GM23338 (cell line): Measurements from ENCODE around the gene WDR27. TPM values are rescaled to one million over a fixed set of nuclear protein-coding genes. Genes with fewer than 3 reads are reported as not detected.
A peak's percentile ranks its signal among the peaks of the same experiment; 100 is the strongest.

Experiments used
- ATAC-seq: fragments of 200-7000 bp; cut with Tn5 transposase; 3 replicates; pipeline ENCODE4 v1.9.1; 2020
- DNase-seq: peaks from one replicate; pipeline ENCODE4 v3.0.0-alpha.2; 2015; ENCODE audit warnings: low spot score
- H2AFZ ChIP-seq: fragments of 200-600 bp; sonication (generic); 2 replicates; pipeline ENCODE4 v1.8.0; 2016; ENCODE audit warnings: antibody characterized with exemption, mild to moderate bottlenecking, moderate library complexity
- H3F3A ChIP-seq: fragments of 200-600 bp; sonication (generic); replicated peaks from 2 replicates; pipeline ENCODE4 v1.8.0; 2017; ENCODE audit warnings: antibody characterized with exemption, mixed run types, low read depth
- H3K27ac ChIP-seq: fragments of 200-600 bp; sonication (generic); 2 replicates; pipeline ENCODE4 v1.6.1; 2016; ENCODE audit warnings: low read depth
- H3K27me3 ChIP-seq: fragments of 200-600 bp; sonication (generic); 2 replicates; pipeline ENCODE4 v1.8.0; 2016; ENCODE audit warnings: mild to moderate bottlenecking, mixed run types, moderate library complexity; ENCODE audit not compliant: insufficient read depth
- H3K36me3 ChIP-seq: fragments of 200-600 bp; sonication (generic); 2 replicates; pipeline ENCODE4 v1.8.0; 2016; ENCODE audit warnings: mild to moderate bottlenecking; ENCODE audit not compliant: insufficient read depth
- H3K4me1 ChIP-seq: fragments of 200-600 bp; sonication (generic); 2 replicates; pipeline ENCODE4 v1.8.0; 2016; ENCODE audit warnings: mild to moderate bottlenecking, moderate library complexity; ENCODE audit not compliant: insufficient read depth
- H3K4me2 ChIP-seq: fragments of 200-600 bp; sonication (generic); 2 replicates; pipeline ENCODE4 v1.7.1; 2017; ENCODE audit warnings: mixed run types
- H3K4me3 ChIP-seq: fragments of 200-600 bp; sonication (generic); 2 replicates; pipeline ENCODE4 v1.6.1; 2016; ENCODE audit warnings: mixed run types
- H3K79me2 ChIP-seq: fragments of 200-600 bp; sonication (generic); replicated peaks from 2 replicates; pipeline ENCODE4 v1.8.0; 2017; ENCODE audit warnings: mild to moderate bottlenecking; ENCODE audit not compliant: insufficient read depth
- H3K9me2 ChIP-seq: fragments of 200-600 bp; sonication (generic); 2 replicates; pipeline ENCODE4 v1.8.0; 2017; ENCODE audit not compliant: insufficient read depth
- H4K20me1 ChIP-seq: fragments of 200-600 bp; sonication (generic); replicated peaks from 2 replicates; pipeline ENCODE4 v1.8.0; 2017; ENCODE audit warnings: mild to moderate bottlenecking; ENCODE audit not compliant: insufficient read depth
- H3K27ac Mint-ChIP-seq: 2 replicates; pipeline ENCODE4 v1.8.0; 2020; ENCODE audit warnings: inconsistent platforms, mild to moderate bottlenecking, moderate library complexity, mixed read lengths
- H3K27me3 Mint-ChIP-seq: 3 replicates; pipeline ENCODE4 v1.8.0; 2022; ENCODE audit warnings: low read depth, mild to moderate bottlenecking, moderate library complexity, mixed read lengths, inconsistent platforms; ENCODE audit not compliant: insufficient read depth, poor library complexity
- H3K36me3 Mint-ChIP-seq: 3 replicates; pipeline ENCODE4 v1.8.0; 2021; ENCODE audit warnings: low read depth, mild to moderate bottlenecking, inconsistent platforms, moderate library complexity, mixed read lengths
- H3K4me1 Mint-ChIP-seq: 3 replicates; pipeline ENCODE4 v1.8.0; 2020; ENCODE audit warnings: mild to moderate bottlenecking, inconsistent platforms, mixed read lengths
- H3K4me3 Mint-ChIP-seq: 3 replicates; pipeline ENCODE4 v1.8.0; 2021; ENCODE audit warnings: moderate library complexity, mild to moderate bottlenecking, inconsistent platforms, mixed read lengths
- H3K9me3 Mint-ChIP-seq: 3 replicates; pipeline ENCODE4 v1.8.0; 2020; ENCODE audit warnings: moderate library complexity, mild to moderate bottlenecking, inconsistent platforms, mixed read lengths
- CREB1 ChIP-seq: fragments of 250-450 bp; sonication (Bioruptor Pico); IDR thresholded peaks from 2 replicates; pipeline ENCODE4 v1.5.0; 2020; ENCODE audit warnings: low read depth, mild to moderate bottlenecking, moderate library complexity
- NANOG ChIP-seq: IDR thresholded peaks from 2 replicates; pipeline ENCODE4 v1.6.1; 2016; ENCODE audit warnings: antibody characterized with exemption, borderline replicate concordance
- ZNF331 ChIP-seq: fragments of 250-450 bp; sonication (Bioruptor Pico); IDR thresholded peaks from 2 replicates; pipeline ENCODE4 v1.5.0; 2020; ENCODE audit warnings: low read depth, mild to moderate bottlenecking, moderate library complexity
- polyA plus RNA-seq: library from polyadenylated mRNA; unstranded; fragments of >200 nt; fragmentation: Nextera tagmentation; extraction: Ambion mirVana; gene quantifications from 2 replicates; pipeline ENCODE4 v1.2.1, GENCODE V29; 2016
- total RNA-seq: library from RNA; depleted of rRNA; stranded (reverse); fragments of >200 nt; shearing (Covaris generic); gene quantifications from 2 replicates; pipeline ENCODE4 v1.2.3, GENCODE V29; 2014
- TF ChIP-seq, protein P1 (sequence below): IDR thresholded peaks from one replicate; pipeline ENCODE4 v1.6.1; 2018; ENCODE audit warnings: antibody characterized with exemption; ENCODE audit not compliant: unreplicated experiment
- TF ChIP-seq, protein P2 (sequence below): IDR thresholded peaks from 2 replicates; pipeline ENCODE4 v1.6.1; 2016; ENCODE audit warnings: antibody characterized with exemption
- TF ChIP-seq, protein P3 (sequence below), 2 experiments: fragments of 200-600 bp in 1 of 2; sonication (generic) in 1 of 2; conservative IDR thresholded peaks; 2 replicates each; pipeline versions ENCODE4 v1.5.1 to v1.6.1; 2016 to 2017; ENCODE audit warnings: antibody characterized with exemption in 2 of 2, low read depth in 2 of 2, mild to moderate bottlenecking in 2 of 2, moderate library complexity in 1 of 2

Gene WDR27
- total and polyA plus RNA-seq, 2 experiments from 2014 or later: 55.3 to 80.4 TPM

DNA sequence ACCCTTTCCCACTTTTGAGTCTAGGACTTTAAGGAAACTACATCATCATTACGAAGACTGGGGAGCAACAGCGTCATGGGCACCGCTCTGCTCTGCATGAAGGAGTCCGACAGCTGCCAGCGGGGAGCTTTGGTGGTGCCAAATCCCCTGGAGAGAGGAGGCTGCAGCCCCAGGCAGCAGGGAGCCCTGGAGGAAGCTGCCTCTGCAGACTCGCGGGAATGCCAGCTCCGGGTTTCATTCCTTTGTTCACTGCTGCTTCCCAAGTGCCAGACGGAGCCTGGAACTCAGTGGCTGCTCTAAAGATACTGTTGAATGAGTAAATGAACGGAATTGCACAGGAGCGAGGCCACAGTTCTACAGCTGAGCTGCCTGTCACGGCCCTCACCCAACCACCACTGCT lies 251.7 kb downstream of the WDR27 start:
- Mint-ChIP-seq H3K36me3 (no peaks in the 10 kb centered on the region; the same call in 2 of the 3 replicates), H3K27me3 (peaks cover 6% of the 10 kb centered on the region), H3K4me3 (no peak overlapping the region), H3K27ac (no peak overlapping the region), H3K4me1 (peaks cover 2% of the 10 kb centered on the region; the same call in 1 of the 3 replicates), H3K9me3 (no peaks in the 10 kb centered on the region)
- no peak overlapping the region for H3K4me2 ChIP-seq
- no peaks in the 10 kb centered on the region; the same call in 1 of the 2 replicates for H3K9me2 ChIP-seq
- H3K79me2 ChIP-seq: no peaks in the 10 kb centered on the region
- H3K4me3 ChIP-seq: no peak overlapping the region
- H4K20me1 ChIP-seq: no peaks in the 10 kb centered on the region
- no peaks in the 10 kb centered on the region for H3K4me1 ChIP-seq
- TF ChIP-seq CREB1 (CRISPR knock-in tag): no peak
- TF ChIP-seq, protein P1, sequence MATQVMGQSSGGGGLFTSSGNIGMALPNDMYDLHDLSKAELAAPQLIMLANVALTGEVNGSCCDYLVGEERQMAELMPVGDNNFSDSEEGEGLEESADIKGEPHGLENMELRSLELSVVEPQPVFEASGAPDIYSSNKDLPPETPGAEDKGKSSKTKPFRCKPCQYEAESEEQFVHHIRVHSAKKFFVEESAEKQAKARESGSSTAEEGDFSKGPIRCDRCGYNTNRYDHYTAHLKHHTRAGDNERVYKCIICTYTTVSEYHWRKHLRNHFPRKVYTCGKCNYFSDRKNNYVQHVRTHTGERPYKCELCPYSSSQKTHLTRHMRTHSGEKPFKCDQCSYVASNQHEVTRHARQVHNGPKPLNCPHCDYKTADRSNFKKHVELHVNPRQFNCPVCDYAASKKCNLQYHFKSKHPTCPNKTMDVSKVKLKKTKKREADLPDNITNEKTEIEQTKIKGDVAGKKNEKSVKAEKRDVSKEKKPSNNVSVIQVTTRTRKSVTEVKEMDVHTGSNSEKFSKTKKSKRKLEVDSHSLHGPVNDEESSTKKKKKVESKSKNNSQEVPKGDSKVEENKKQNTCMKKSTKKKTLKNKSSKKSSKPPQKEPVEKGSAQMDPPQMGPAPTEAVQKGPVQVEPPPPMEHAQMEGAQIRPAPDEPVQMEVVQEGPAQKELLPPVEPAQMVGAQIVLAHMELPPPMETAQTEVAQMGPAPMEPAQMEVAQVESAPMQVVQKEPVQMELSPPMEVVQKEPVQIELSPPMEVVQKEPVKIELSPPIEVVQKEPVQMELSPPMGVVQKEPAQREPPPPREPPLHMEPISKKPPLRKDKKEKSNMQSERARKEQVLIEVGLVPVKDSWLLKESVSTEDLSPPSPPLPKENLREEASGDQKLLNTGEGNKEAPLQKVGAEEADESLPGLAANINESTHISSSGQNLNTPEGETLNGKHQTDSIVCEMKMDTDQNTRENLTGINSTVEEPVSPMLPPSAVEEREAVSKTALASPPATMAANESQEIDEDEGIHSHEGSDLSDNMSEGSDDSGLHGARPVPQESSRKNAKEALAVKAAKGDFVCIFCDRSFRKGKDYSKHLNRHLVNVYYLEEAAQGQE: no peak
- no peak for DNase-seq
- ATAC-seq: peak; percentile 16; the same call in 1 of the 3 replicates
- no peaks in the 10 kb centered on the region for H3K36me3 ChIP-seq
- H3F3A ChIP-seq: no peaks in the 10 kb centered on the region
- no peak overlapping the region for H2AFZ ChIP-seq
- no peak overlapping the region for H3K27ac ChIP-seq
- H3K27me3 ChIP-seq: no peaks in the 10 kb centered on the region

DNA sequence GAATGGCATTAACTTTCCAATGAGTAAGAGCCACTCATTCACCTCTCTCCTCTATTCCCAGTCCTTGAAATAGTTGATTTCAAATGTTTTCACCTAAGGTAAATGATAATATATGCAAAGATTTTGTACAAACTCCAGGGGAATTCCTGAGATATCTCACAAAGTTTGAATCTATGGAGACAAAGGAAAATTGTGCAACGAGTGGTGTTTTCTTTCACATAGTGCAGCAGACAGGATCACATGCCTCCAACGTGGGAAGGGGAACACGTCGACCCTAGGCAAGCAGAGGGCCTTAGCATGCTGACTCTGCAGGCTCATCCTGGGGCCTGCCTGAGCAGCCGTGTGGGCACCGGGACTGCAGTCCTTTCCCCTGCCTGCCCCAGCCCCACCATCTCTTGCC lies 252.6 kb downstream of the WDR27 start:
- Mint-ChIP-seq H3K27ac (no peak overlapping the region), H3K4me3 (no peak overlapping the region), H3K27me3 (peaks cover 6% of the 10 kb centered on the region), H3K4me1 (peaks cover 2% of the 10 kb centered on the region; the same call in 1 of the 3 replicates), H3K36me3 (no peaks in the 10 kb centered on the region), H3K9me3 (no peaks in the 10 kb centered on the region)
- Histone ChIP-seq H2AFZ (no peak overlapping the region), H3K9me2 (no peaks in the 10 kb centered on the region; the same call in 1 of the 2 replicates), H3K36me3 (no peaks in the 10 kb centered on the region), H3K4me3 (no peak overlapping the region), H3F3A (no peaks in the 10 kb centered on the region), H3K4me1 (no peaks in the 10 kb centered on the region), H3K4me2 (no peak overlapping the region), H4K20me1 (no peaks in the 10 kb centered on the region), H3K27me3 (no peaks in the 10 kb centered on the region), H3K79me2 (no peaks in the 10 kb centered on the region), H3K27ac (no peak overlapping the region)
- ATAC-seq: no peak
- no peak for DNase-seq
- TF ChIP-seq, protein P2, sequence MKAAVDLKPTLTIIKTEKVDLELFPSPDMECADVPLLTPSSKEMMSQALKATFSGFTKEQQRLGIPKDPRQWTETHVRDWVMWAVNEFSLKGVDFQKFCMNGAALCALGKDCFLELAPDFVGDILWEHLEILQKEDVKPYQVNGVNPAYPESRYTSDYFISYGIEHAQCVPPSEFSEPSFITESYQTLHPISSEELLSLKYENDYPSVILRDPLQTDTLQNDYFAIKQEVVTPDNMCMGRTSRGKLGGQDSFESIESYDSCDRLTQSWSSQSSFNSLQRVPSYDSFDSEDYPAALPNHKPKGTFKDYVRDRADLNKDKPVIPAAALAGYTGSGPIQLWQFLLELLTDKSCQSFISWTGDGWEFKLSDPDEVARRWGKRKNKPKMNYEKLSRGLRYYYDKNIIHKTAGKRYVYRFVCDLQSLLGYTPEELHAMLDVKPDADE: no peak
- TF ChIP-seq NANOG (no peak), ZNF331 (CRISPR knock-in tag) (no peak)
- TF ChIP-seq, protein P3, sequence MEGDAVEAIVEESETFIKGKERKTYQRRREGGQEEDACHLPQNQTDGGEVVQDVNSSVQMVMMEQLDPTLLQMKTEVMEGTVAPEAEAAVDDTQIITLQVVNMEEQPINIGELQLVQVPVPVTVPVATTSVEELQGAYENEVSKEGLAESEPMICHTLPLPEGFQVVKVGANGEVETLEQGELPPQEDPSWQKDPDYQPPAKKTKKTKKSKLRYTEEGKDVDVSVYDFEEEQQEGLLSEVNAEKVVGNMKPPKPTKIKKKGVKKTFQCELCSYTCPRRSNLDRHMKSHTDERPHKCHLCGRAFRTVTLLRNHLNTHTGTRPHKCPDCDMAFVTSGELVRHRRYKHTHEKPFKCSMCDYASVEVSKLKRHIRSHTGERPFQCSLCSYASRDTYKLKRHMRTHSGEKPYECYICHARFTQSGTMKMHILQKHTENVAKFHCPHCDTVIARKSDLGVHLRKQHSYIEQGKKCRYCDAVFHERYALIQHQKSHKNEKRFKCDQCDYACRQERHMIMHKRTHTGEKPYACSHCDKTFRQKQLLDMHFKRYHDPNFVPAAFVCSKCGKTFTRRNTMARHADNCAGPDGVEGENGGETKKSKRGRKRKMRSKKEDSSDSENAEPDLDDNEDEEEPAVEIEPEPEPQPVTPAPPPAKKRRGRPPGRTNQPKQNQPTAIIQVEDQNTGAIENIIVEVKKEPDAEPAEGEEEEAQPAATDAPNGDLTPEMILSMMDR (conservative IDR thresholded peaks at IDR 0.05; ENCODE audit: low read depth in 2 of 2): no peak
- TF ChIP-seq, protein P1: no peak
